ENCODE measurements around the gene MYH10. TPM values are rescaled to one million over a fixed set of nuclear protein-coding genes. Genes with fewer than 3 reads are reported as not detected.

Gene MYH10
- total RNA-seq, 2 donors from 2014 or later = 48.6 to 56.6 TPM

- no peak overlapping the region for H3K27ac ChIP-seq
- intact Hi-C loops (cut with DNase I) = no loop called here
- TF ChIP-seq POLR2AphosphoS5 (IDR thresholded peaks at IDR 0.05) (no peak), CTCF (IDR thresholded peaks at IDR 0.05) (no peak), POLR2A (IDR thresholded peaks at IDR 0.05) (no peak)
- H3K4me1 ChIP-seq (replicated peaks) = no peaks in the 10 kb centered on the region
- no peak overlapping the region for H3K4me3 ChIP-seq
- DNase-seq (ENCODE audit: low spot score) = no peak
- WGBS = 68% methylated on average over 12 of the region's 12 CpGs
- H3K27me3 ChIP-seq (replicated peaks; ENCODE audit: insufficient read depth) = no peaks in the 10 kb centered on the region
- peaks cover 0 to 3% of the 10 kb centered on the region in 2 donors for H3K36me3 ChIP-seq
- no peaks in the 10 kb centered on the region for H3K9me3 ChIP-seq
Observed at GRCh38 chr17:8494021-8494420, 136.5 kb downstream of the MYH10 start.

GRCh38 chr17:8492121-8492520 lies 138.4 kb downstream of the MYH10 start:
- TF ChIP-seq POLR2A (IDR thresholded peaks at IDR 0.05) (no peak), CTCF (IDR thresholded peaks at IDR 0.05) (no peak), POLR2AphosphoS5 (IDR thresholded peaks at IDR 0.05) (no peak)
- H3K36me3 ChIP-seq = peaks cover 0 to 3% of the 10 kb centered on the region in 2 donors
- H3K27me3 ChIP-seq (replicated peaks; ENCODE audit: insufficient read depth) = no peaks in the 10 kb centered on the region
- no peak overlapping the region for H3K27ac ChIP-seq
- WGBS = 98% methylated on average over 15 of the region's 17 CpGs
- DNase-seq (ENCODE audit: low spot score) = no peak
- H3K4me3 ChIP-seq = no peak overlapping the region
- no peaks in the 10 kb centered on the region for H3K4me1 ChIP-seq (replicated peaks)
- intact Hi-C loops (cut with DNase I) = no loop called here
- H3K9me3 ChIP-seq = no peaks in the 10 kb centered on the region

GRCh38 chr17:8490256-8491023 lies 140.1 kb downstream of the MYH10 start:
- no peak overlapping the region for H3K27ac ChIP-seq
- H3K36me3 ChIP-seq = peaks cover 0 to 3% of the 10 kb centered on the region in 2 donors
- H3K4me1 ChIP-seq (replicated peaks) = no peaks in the 10 kb centered on the region
- 77% methylated on average over 17 of the region's 17 CpGs for WGBS
- TF ChIP-seq POLR2AphosphoS5 (IDR thresholded peaks at IDR 0.05) (no peak), CTCF (IDR thresholded peaks at IDR 0.05) (no peak), POLR2A (IDR thresholded peaks at IDR 0.05) (no peak)
- H3K9me3 ChIP-seq = no peaks in the 10 kb centered on the region
- no peak for DNase-seq (ENCODE audit: low spot score)
- H3K27me3 ChIP-seq (replicated peaks; ENCODE audit: insufficient read depth) = no peaks in the 10 kb centered on the region
- intact Hi-C loops (cut with DNase I) = no loop called here
- H3K4me3 ChIP-seq = no peak overlapping the region

GRCh38 chr17:8489841-8490240 lies 140.7 kb downstream of the MYH10 start:
- intact Hi-C loops (cut with DNase I) = no loop called here
- 87% methylated on average over 3 of the region's 3 CpGs for WGBS

More at GRCh38 chr17:8489841-8490240, 140.7 kb downstream of the MYH10 start:
- H3K27ac ChIP-seq = no peak overlapping the region
- no peaks in the 10 kb centered on the region for H3K27me3 ChIP-seq (replicated peaks; ENCODE audit: insufficient read depth)
- no peak overlapping the region for H3K4me3 ChIP-seq
- no peak for TF ChIP-seq CTCF (IDR thresholded peaks at IDR 0.05)
- no peak for TF ChIP-seq POLR2AphosphoS5 (IDR thresholded peaks at IDR 0.05)
- no peak for TF ChIP-seq POLR2A (IDR thresholded peaks at IDR 0.05)
- no peaks in the 10 kb centered on the region for H3K4me1 ChIP-seq (replicated peaks)
- H3K36me3 ChIP-seq = peaks cover 0 to 3% of the 10 kb centered on the region in 2 donors
- no peak for DNase-seq (ENCODE audit: low spot score)
- no peaks in the 10 kb centered on the region for H3K9me3 ChIP-seq
